ENCODE measurements around the gene CDKL1.

The CDKL1 gene

GRCh38 chr14:50354527-50354926 is 42.2 kb downstream of the CDKL1 start:
- no peak for DNase-seq

- DNase-seq: no peak
Measured at GRCh38 chr14:50353126-50353525, 43.6 kb downstream of the CDKL1 start.

GRCh38 chr14:50352584-50352983 is 44.1 kb downstream of the CDKL1 start:
- DNase-seq: no peak

- DNase-seq: no peak
Measured at GRCh38 chr14:50350975-50351374, 45.7 kb downstream of the CDKL1 start.

- DNase-seq: no peak
Measured at GRCh38 chr14:50348933-50349332, 47.7 kb downstream of the CDKL1 start.

- DNase-seq: no peak
Measured at GRCh38 chr14:50347521-50347920, 49.2 kb downstream of the CDKL1 start.

- DNase-seq: no peak
Measured at GRCh38 chr14:50345846-50346422, 50.7 kb downstream of the CDKL1 start.

- no peak for DNase-seq
Measured at GRCh38 chr14:50344876-50345563, 51.7 kb downstream of the CDKL1 start.

- DNase-seq: peak; percentile 50
Measured at GRCh38 chr14:50344116-50344775, 52.4 kb downstream of the CDKL1 start.

GRCh38 chr14:50343434-50343833 is 53.2 kb downstream of the CDKL1 start:
- no peak for DNase-seq

GRCh38 chr14:50342221-50343078 is 54.2 kb downstream of the CDKL1 start:
- no peak for DNase-seq

GRCh38 chr14:50340963-50341362 is 55.7 kb downstream of the CDKL1 start:
- no peak for DNase-seq

- DNase-seq: no peak
Measured at GRCh38 chr14:50340045-50340444, 56.6 kb downstream of the CDKL1 start.

- DNase-seq: no peak
Measured at GRCh38 chr14:50339178-50339804, 57.4 kb downstream of the CDKL1 start.

GRCh38 chr14:50338587-50338986 is 58.1 kb downstream of the CDKL1 start:
- DNase-seq: no peak

GRCh38 chr14:50335989-50336824 is 60.5 kb downstream of the CDKL1 start:
- no peak for DNase-seq

GRCh38 chr14:50335389-50335788 is 61.3 kb downstream of the CDKL1 start:
- no peak for DNase-seq

- no peak for DNase-seq
Measured at GRCh38 chr14:50334211-50334610, 62.5 kb downstream of the CDKL1 start.

GRCh38 chr14:50333014-50333509 is 63.6 kb downstream of the CDKL1 start:
- no peak for DNase-seq

GRCh38 chr14:50331596-50331995 is 65.1 kb downstream of the CDKL1 start:
- no peak for DNase-seq

- DNase-seq: no peak
Measured at GRCh38 chr14:50321009-50321660, 75.5 kb downstream of the CDKL1 start.
